IPS-20b (cell line): Measurements from ENCODE around the gene ZNF292.
"Not testable (repeated sequence)": the region's sequence is repeated elsewhere in the genome, so short reads cannot be mapped to it uniquely, and the experiment has no call there.

Source experiments
- H3K27ac ChIP-seq: one replicate; pipeline ENCODE4 v1.5.1; 2013; ENCODE audit warnings: low read length
- H3K27me3 ChIP-seq: 2 replicates; pipeline ENCODE4 v1.6.1; 2013; ENCODE audit warnings: mild to moderate bottlenecking, low read length, inconsistent platforms; ENCODE audit not compliant: insufficient read depth
- H3K36me3 ChIP-seq: 2 replicates; pipeline ENCODE4 v1.6.1; 2013; ENCODE audit warnings: low read depth, mild to moderate bottlenecking, inconsistent platforms, low read length, moderate library complexity; ENCODE audit not compliant: insufficient read depth
- H3K4me1 ChIP-seq: 2 replicates; pipeline ENCODE4 v1.6.1; 2013; ENCODE audit warnings: mild to moderate bottlenecking, control low read depth, inconsistent platforms, low read length, moderate library complexity; ENCODE audit not compliant: insufficient read depth
- H3K4me3 ChIP-seq: 2 replicates; pipeline ENCODE4 v1.5.1; 2013; ENCODE audit warnings: mild to moderate bottlenecking, low read length, inconsistent platforms
- H3K9ac ChIP-seq: 2 replicates; pipeline ENCODE4 v1.6.1; 2013; ENCODE audit warnings: low read depth, mild to moderate bottlenecking, inconsistent platforms, low read length, moderate library complexity
- H3K9me3 ChIP-seq: 2 replicates; pipeline ENCODE4 v1.6.1; 2013; ENCODE audit warnings: mild to moderate bottlenecking, low read depth, low read length, inconsistent platforms; ENCODE audit not compliant: insufficient read depth

Gene ZNF292

GRCh38 chr6:87196275-87196842, 41.0 kb downstream of the ZNF292 start:
- H3K4me1 ChIP-seq: no peaks in the 10 kb centered on the region; the same call in 1 of the 2 replicates
- no peaks in the 10 kb centered on the region for H3K36me3 ChIP-seq
- no peaks in the 10 kb centered on the region for H3K9me3 ChIP-seq
- no peak overlapping the region for H3K4me3 ChIP-seq
- no peaks in the 10 kb centered on the region for H3K27me3 ChIP-seq
- no peak overlapping the region for H3K9ac ChIP-seq
- H3K27ac ChIP-seq: no peak overlapping the region

GRCh38 chr6:87197547-87197946, 42.2 kb downstream of the ZNF292 start:
- Histone ChIP-seq H3K4me1 (no peaks in the 10 kb centered on the region; the same call in 1 of the 2 replicates), H3K27me3 (no peaks in the 10 kb centered on the region), H3K9ac (no peak overlapping the region), H3K9me3 (no peaks in the 10 kb centered on the region), H3K27ac (no peak overlapping the region), H3K36me3 (no peaks in the 10 kb centered on the region), H3K4me3 (no peak overlapping the region)

GRCh38 chr6:87198022-87198810, 42.9 kb downstream of the ZNF292 start:
- not testable (repeated sequence) for H3K27me3 ChIP-seq, H3K4me3 ChIP-seq, H3K4me1 ChIP-seq, H3K27ac ChIP-seq, H3K36me3 ChIP-seq, H3K9ac ChIP-seq, H3K9me3 ChIP-seq

- H3K9me3 ChIP-seq: no peaks in the 10 kb centered on the region
- H3K4me1 ChIP-seq: peaks cover 5% of the 10 kb centered on the region; the same call in 1 of the 2 replicates
- no peaks in the 10 kb centered on the region for H3K36me3 ChIP-seq
- H3K4me3 ChIP-seq: no peak overlapping the region
- H3K27me3 ChIP-seq: no peaks in the 10 kb centered on the region
- H3K27ac ChIP-seq: no peak overlapping the region
- H3K9ac ChIP-seq: no peak overlapping the region
Observed at GRCh38 chr6:87199787-87200186, 44.4 kb downstream of the ZNF292 start.

- H3K27me3 ChIP-seq: no peaks in the 10 kb centered on the region
- no peaks in the 10 kb centered on the region for H3K9me3 ChIP-seq
- H3K9ac ChIP-seq: no peak overlapping the region
- no peaks in the 10 kb centered on the region; the same call in 1 of the 2 replicates for H3K36me3 ChIP-seq
- no peak overlapping the region for H3K4me3 ChIP-seq
- H3K4me1 ChIP-seq: peaks cover 5% of the 10 kb centered on the region; the same call in 1 of the 2 replicates
- H3K27ac ChIP-seq: no peak overlapping the region
Observed at GRCh38 chr6:87200469-87201175, 45.3 kb downstream of the ZNF292 start.

GRCh38 chr6:87203448-87204023, 48.2 kb downstream of the ZNF292 start:
- Histone ChIP-seq H3K4me3 (no peak overlapping the region), H3K4me1 (peaks cover 26% of the 10 kb centered on the region), H3K27ac (no peak overlapping the region), H3K9me3 (no peaks in the 10 kb centered on the region), H3K27me3 (no peaks in the 10 kb centered on the region), H3K9ac (no peak overlapping the region), H3K36me3 (peaks cover 7% of the 10 kb centered on the region; the same call in 1 of the 2 replicates)

GRCh38 chr6:87209812-87210211, 54.4 kb downstream of the ZNF292 start:
- Histone ChIP-seq H3K4me3 (no peak overlapping the region), H3K4me1 (peaks cover 57% of the 10 kb centered on the region), H3K9me3 (no peaks in the 10 kb centered on the region), H3K36me3 (peaks cover 11% of the 10 kb centered on the region; the same call in 1 of the 2 replicates), H3K27me3 (no peaks in the 10 kb centered on the region), H3K27ac (no peak overlapping the region), H3K9ac (peak overlapping the region; percentile 7; the same call in 1 of the 2 replicates)

GRCh38 chr6:87210979-87211378, 55.6 kb downstream of the ZNF292 start:
- H3K27ac ChIP-seq: no peak overlapping the region
- H3K27me3 ChIP-seq: no peaks in the 10 kb centered on the region
- no peak overlapping the region for H3K4me3 ChIP-seq
- H3K36me3 ChIP-seq: peaks cover 10% of the 10 kb centered on the region; the same call in 1 of the 2 replicates
- no peaks in the 10 kb centered on the region for H3K9me3 ChIP-seq
- H3K9ac ChIP-seq: no peak overlapping the region
- H3K4me1 ChIP-seq: peaks cover 55% of the 10 kb centered on the region

- H3K9me3 ChIP-seq: no peaks in the 10 kb centered on the region
- H3K27ac ChIP-seq: no peak overlapping the region
- peaks cover 43% of the 10 kb centered on the region for H3K4me1 ChIP-seq
- no peak overlapping the region for H3K9ac ChIP-seq
- no peaks in the 10 kb centered on the region for H3K27me3 ChIP-seq
- H3K36me3 ChIP-seq: peaks cover 22% of the 10 kb centered on the region
- H3K4me3 ChIP-seq: no peak overlapping the region
Observed at GRCh38 chr6:87212596-87212995, 57.2 kb downstream of the ZNF292 start.

- H3K27ac ChIP-seq: no peak overlapping the region
- H3K27me3 ChIP-seq: no peaks in the 10 kb centered on the region
- H3K4me3 ChIP-seq: no peak overlapping the region
- no peak overlapping the region for H3K9ac ChIP-seq
- no peaks in the 10 kb centered on the region for H3K9me3 ChIP-seq
- H3K4me1 ChIP-seq: peaks cover 39% of the 10 kb centered on the region
- H3K36me3 ChIP-seq: peaks cover 29% of the 10 kb centered on the region
Observed at GRCh38 chr6:87213364-87213763, 58.0 kb downstream of the ZNF292 start.

- Histone ChIP-seq H3K27me3 (no peaks in the 10 kb centered on the region), H3K9ac (no peak overlapping the region; the same call in 1 of the 2 replicates), H3K4me3 (no peak overlapping the region), H3K4me1 (peaks cover 24% of the 10 kb centered on the region), H3K36me3 (peaks cover 43% of the 10 kb centered on the region), H3K27ac (no peak overlapping the region), H3K9me3 (no peaks in the 10 kb centered on the region)
Observed at GRCh38 chr6:87214831-87215230, 59.5 kb downstream of the ZNF292 start.
